Pulmonary artery endothelial cell (primary cell): ENCODE measurements around the gene SYCP1. TPM values are rescaled to one million over a fixed set of nuclear protein-coding genes. Genes with fewer than 3 reads are reported as not detected.

Experiments used
- total RNA-seq: library from RNA; depleted of rRNA; stranded (reverse); fragments of >200 nt; gene quantifications from 2 replicates; pipeline ENCODE4 v1.2.3, GENCODE V29; 2014

Gene SYCP1
- total RNA-seq, 1 donor from 2014 or later: not detected

Other genes with a start within 250 kb of the SYCP1 start
- gene DENND2C, start 184.8 kb upstream of the SYCP1 start, total RNA-seq: 0.32 and 0.46 TPM in 2 replicates
- not detected in 2 replicates for gene AMPD1, start 159.3 kb upstream of the SYCP1 start, total RNA-seq
- 73.7 and 104 TPM in 2 replicates for gene NRAS, start 138.1 kb upstream of the SYCP1 start, total RNA-seq
- gene CSDE1, start 96.9 kb upstream of the SYCP1 start, total RNA-seq: 907 and 1,022 TPM in 2 replicates
- 73.0 and 92.9 TPM in 2 replicates for gene SIKE1, start 74.2 kb upstream of the SYCP1 start, total RNA-seq
- not detected in 2 replicates for gene TSHB, start 175.0 kb downstream of the SYCP1 start, total RNA-seq
- 0.39 and 0.86 TPM in 2 replicates for gene TSPAN2, start 234.6 kb downstream of the SYCP1 start, total RNA-seq